Measurements from ENCODE around the gene SERPINA3. TPM values are rescaled to one million over a fixed set of nuclear protein-coding genes. Genes with fewer than 3 reads are reported as not detected.

The SERPINA3 gene
- total and polyA plus RNA-seq, 10 of the 15 experiments (the other 5 are each of a cell fraction or from before 2014, with no cell fraction given): 2.2 TPM; not detected in 9

- TF ChIP-seq CUX1 (IDR thresholded peaks at IDR 0.05; ENCODE audit: insufficient replicate concordance, low read depth, low read length) (no peak), MEF2A (IDR thresholded peaks at IDR 0.05; ENCODE audit: insufficient read depth, low read depth, low read length) (no peak), KDM1A (IDR thresholded peaks at IDR 0.05; ENCODE audit: borderline replicate concordance) (no peak), ZNF384 (IDR thresholded peaks at IDR 0.05; ENCODE audit: borderline replicate concordance, low read depth, low read length) (no peak), SRF (IDR thresholded peaks at IDR 0.05; ENCODE audit: low read depth in 2 of 2, low read length in 2 of 2) (no peak), RELB (IDR thresholded peaks at IDR 0.05; ENCODE audit: low read depth) (no peak), FOXM1 (IDR thresholded peaks at IDR 0.05; ENCODE audit: low read depth, low read length) (no peak)
These were observed at the start of gene SERPINA3 (continued) for GRCh38 chr14:94612174-94612573.

Data from GM12878 (cell line).